ENCODE data around the gene LAMB4.

LAMB4 gene

GRCh38 chr7:108104324-108104723, 25.8 kb downstream of the LAMB4 start:
- DNase-seq (ENCODE audit: low read depth in 3 of 3) = no peak

- DNase-seq (ENCODE audit: low read depth in 3 of 3) = no peak
Observed at GRCh38 chr7:108103558-108104298, 26.4 kb downstream of the LAMB4 start.

- DNase-seq (ENCODE audit: low read depth in 3 of 3) = no peak
Observed at GRCh38 chr7:108102671-108103312, 27.4 kb downstream of the LAMB4 start.

- DNase-seq (ENCODE audit: low read depth in 3 of 3) = no peak
Observed at GRCh38 chr7:108101759-108102158, 28.4 kb downstream of the LAMB4 start.

- no peak for DNase-seq (ENCODE audit: low read depth in 3 of 3)
Observed at GRCh38 chr7:108099713-108100112, 30.4 kb downstream of the LAMB4 start.

- DNase-seq (ENCODE audit: low read depth in 3 of 3) = no peak
Observed at GRCh38 chr7:108097703-108098102, 32.5 kb downstream of the LAMB4 start.

- DNase-seq (ENCODE audit: low read depth in 3 of 3) = no peak
Observed at GRCh38 chr7:108096996-108097395, 33.2 kb downstream of the LAMB4 start.

GRCh38 chr7:108094933-108095710, 35.0 kb downstream of the LAMB4 start:
- DNase-seq (ENCODE audit: low read depth in 3 of 3) = no peak

- DNase-seq (ENCODE audit: low read depth in 3 of 3) = no peak
Observed at GRCh38 chr7:108094346-108094745, 35.8 kb downstream of the LAMB4 start.

GRCh38 chr7:108093851-108094331, 36.3 kb downstream of the LAMB4 start:
- DNase-seq (ENCODE audit: low read depth in 3 of 3) = no peak

GRCh38 chr7:108093341-108093740, 36.8 kb downstream of the LAMB4 start:
- no peak for DNase-seq (ENCODE audit: low read depth in 3 of 3)

GRCh38 chr7:108091461-108091831, 38.7 kb downstream of the LAMB4 start:
- no peak for DNase-seq (ENCODE audit: low read depth in 3 of 3)

- no peak for DNase-seq (ENCODE audit: low read depth in 3 of 3)
Observed at GRCh38 chr7:108090791-108091460, 39.2 kb downstream of the LAMB4 start.

GRCh38 chr7:108089381-108089780, 40.8 kb downstream of the LAMB4 start:
- no peak for DNase-seq (ENCODE audit: low read depth in 3 of 3)

- no peak for DNase-seq (ENCODE audit: low read depth in 3 of 3)
Observed at GRCh38 chr7:108088729-108089128, 41.4 kb downstream of the LAMB4 start.

- DNase-seq (ENCODE audit: low read depth in 3 of 3) = no peak
Observed at GRCh38 chr7:108087778-108088177, 42.4 kb downstream of the LAMB4 start.

- no peak for DNase-seq (ENCODE audit: low read depth in 3 of 3)
Observed at GRCh38 chr7:108086962-108087361, 43.2 kb downstream of the LAMB4 start.

GRCh38 chr7:108086546-108086945, 43.6 kb downstream of the LAMB4 start:
- DNase-seq (ENCODE audit: low read depth in 3 of 3) = no peak

- DNase-seq (ENCODE audit: low read depth in 3 of 3) = no peak
Observed at GRCh38 chr7:108083980-108084379, 46.2 kb downstream of the LAMB4 start.

GRCh38 chr7:108079648-108080591, 50.2 kb downstream of the LAMB4 start:
- DNase-seq (ENCODE audit: low read depth in 3 of 3) = no peak

GRCh38 chr7:108079276-108079647, 50.9 kb downstream of the LAMB4 start:
- DNase-seq (ENCODE audit: low read depth in 3 of 3) = no peak

All from stimulated activated CD4-positive, alpha-beta T cell treated with anti-CD3 and anti-CD28 coated beads, TNF-alpha, amount 100 ng/mL, for 24 hours (primary cell).